SKM-1 (cell line): ENCODE measurements around the gene WDFY4.

ENCODE experiments used
- DNase-seq: peaks from one replicate; lab custom pipeline; 2025; ENCODE audit not compliant: unreplicated experiment; lab: John Stamatoyannopoulos, UW

WDFY4 gene

GRCh38 chr10:48740015-48740707, 55.5 kb downstream of the WDFY4 start:
- no peak for DNase-seq

- DNase-seq: no peak
These were observed 56.3 kb downstream of the WDFY4 start for GRCh38 chr10:48740988-48741387.

GRCh38 chr10:48742891-48743860, 58.5 kb downstream of the WDFY4 start:
- no peak for DNase-seq

GRCh38 chr10:48744587-48744986, 59.9 kb downstream of the WDFY4 start:
- no peak for DNase-seq

GRCh38 chr10:48745662-48746245, 61.1 kb downstream of the WDFY4 start:
- no peak for DNase-seq

- DNase-seq: no peak
These were observed 63.9 kb downstream of the WDFY4 start for GRCh38 chr10:48748573-48748972.

- no peak for DNase-seq
These were observed 64.6 kb downstream of the WDFY4 start for GRCh38 chr10:48749254-48749787.

GRCh38 chr10:48750019-48750418, 65.3 kb downstream of the WDFY4 start:
- DNase-seq: no peak

- DNase-seq: no peak
These were observed 66.3 kb downstream of the WDFY4 start for GRCh38 chr10:48750991-48751390.

GRCh38 chr10:48751730-48752129, 67.1 kb downstream of the WDFY4 start:
- DNase-seq: no peak

- DNase-seq: no peak
These were observed 73.7 kb downstream of the WDFY4 start for GRCh38 chr10:48758411-48758810.

- no peak for DNase-seq
These were observed 74.6 kb downstream of the WDFY4 start for GRCh38 chr10:48759113-48759901.

- DNase-seq: no peak
These were observed 76.3 kb downstream of the WDFY4 start for GRCh38 chr10:48760983-48761382.

GRCh38 chr10:48762064-48763042, 77.7 kb downstream of the WDFY4 start:
- no peak for DNase-seq

- DNase-seq: no peak
These were observed 78.8 kb downstream of the WDFY4 start for GRCh38 chr10:48763403-48763965.

GRCh38 chr10:48764486-48764885, 79.8 kb downstream of the WDFY4 start:
- no peak for DNase-seq

- DNase-seq: no peak
These were observed 80.4 kb downstream of the WDFY4 start for GRCh38 chr10:48765039-48765438.

GRCh38 chr10:48765527-48765926, 80.9 kb downstream of the WDFY4 start:
- DNase-seq: no peak
